Stimulated activated CD4-positive, alpha-beta T cell treated with anti-CD3 and anti-CD28 coated beads, Interleukin-4, amount 100 ng/mL, for 1 hour (primary cell): ENCODE results near the gene HSPB9.

Source experiments
- DNase-seq: peaks from one replicate; pipeline ENCODE4 v3.0.0-alpha.2; 2020

Gene HSPB9

DNA sequence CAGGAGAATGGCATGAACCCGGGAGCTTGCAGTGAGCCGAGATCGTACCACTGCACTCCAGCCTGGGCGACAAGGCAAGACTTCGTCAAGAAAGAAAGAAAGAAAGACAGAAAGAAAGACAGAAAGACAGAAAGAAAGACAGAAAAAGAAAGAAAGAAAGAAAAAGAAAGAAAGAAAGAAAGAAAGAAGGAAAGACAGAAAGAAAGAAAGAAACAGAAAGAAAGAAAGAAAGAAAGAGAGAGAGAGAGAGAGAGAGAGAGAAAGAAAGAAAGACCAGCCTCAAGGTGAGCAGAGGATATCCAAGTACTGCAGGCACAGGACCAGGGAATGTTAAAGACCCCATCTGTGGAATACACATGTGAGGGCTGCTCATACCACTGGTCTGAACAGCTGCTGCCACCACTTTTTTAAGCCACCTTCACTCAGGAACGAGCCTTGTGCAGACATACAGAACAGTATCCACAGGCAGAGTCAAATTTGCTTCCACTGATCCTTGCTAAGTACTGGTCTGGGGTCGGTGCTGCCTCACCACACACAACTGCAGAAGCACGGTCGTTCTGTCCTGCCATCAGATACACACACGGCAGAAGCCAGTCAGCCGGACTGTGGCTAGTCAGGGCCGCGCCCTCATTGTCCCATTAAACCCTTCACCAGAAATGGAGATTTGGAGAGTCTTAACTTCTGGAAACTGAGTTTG lies 24.5 kb downstream of the HSPB9 start:
- no peak for DNase-seq

- DNase-seq = no peak
Observed at GRCh38 chr17:42153919-42154742, 31.5 kb downstream of the HSPB9 start.

- no peak for DNase-seq
Observed at GRCh38 chr17:42155614-42156045, 33.0 kb downstream of the HSPB9 start.

DNA sequence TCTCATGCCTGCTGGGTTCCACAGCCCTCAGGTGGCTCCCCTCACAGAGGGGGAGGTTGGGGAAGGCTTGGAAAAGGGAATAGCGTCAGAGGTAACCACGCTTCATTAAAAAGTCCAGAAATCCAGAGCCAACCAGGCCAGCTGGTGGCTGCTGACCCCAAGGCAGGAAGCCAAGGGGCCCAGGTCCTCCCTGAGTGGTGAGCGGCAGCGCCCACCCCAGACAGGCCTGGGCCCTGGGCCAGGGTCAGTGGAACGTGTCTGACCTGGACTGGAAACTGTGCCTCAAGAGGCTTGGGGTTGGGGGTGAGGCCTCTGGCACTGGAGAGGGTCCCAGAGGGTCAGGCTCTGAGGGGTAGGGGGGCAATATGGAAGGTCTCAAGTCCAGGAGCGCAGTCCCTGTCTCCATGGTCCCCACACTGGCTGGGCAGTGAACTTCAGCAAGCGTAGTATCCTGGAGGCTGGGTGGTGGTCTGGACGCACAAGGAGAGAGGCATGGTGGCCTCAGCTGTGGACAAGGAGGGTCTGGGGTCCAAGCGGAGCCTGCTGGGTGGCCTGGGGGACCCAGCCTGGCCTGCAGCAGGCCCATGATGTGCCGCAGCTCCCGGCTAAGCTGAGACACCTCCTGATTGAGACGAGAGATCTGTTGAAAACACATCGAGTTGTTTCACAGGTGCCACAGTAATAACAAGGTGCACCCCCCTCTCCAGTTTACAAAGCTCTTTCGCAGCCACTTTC lies 37.4 kb downstream of the HSPB9 start:
- DNase-seq = no peak

DNA sequence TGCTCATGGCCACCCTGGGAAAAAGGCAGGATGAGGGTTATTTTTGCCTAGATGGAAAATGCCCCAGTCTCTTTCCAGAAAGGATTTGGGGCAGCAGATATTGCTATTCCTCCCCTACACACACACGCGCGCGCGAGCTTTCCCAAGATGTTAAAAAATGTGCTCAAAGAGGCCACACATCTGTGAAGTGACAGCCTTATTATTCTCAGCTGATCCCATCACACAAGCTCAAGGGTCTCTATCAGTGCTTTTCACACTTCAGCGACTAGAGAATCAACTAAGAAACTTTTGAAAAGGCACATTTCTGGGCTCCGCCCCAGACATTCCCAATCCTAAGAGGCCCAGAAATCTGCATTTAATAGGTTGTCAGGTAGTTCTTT lies 37.9 kb downstream of the HSPB9 start:
- DNase-seq = no peak

GRCh38 chr17:42163113-42163512 lies 40.5 kb downstream of the HSPB9 start:
- DNase-seq = peak; percentile 48

- DNase-seq = no peak
Observed at GRCh38 chr17:42163696-42164407, 41.2 kb downstream of the HSPB9 start.

DNA sequence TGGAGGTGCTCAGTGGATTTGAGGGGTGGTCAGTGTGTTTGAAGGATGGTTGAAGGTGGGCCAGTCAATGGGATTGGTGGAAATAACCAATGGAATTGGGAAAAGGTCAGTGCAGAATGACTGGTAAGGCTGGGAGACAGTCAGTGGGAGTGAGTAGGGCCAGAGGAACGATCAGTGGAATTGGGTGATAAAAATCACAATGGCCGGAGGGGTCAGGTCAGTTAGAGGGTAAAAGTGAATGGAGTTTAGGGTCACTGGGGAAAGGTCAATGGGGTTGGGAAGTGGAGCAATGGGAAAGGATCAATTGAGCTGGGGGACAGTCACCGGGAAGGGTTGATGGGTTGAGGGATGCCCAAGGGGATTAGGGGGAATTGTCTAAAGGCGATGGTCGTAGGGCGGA lies 43.1 kb downstream of the HSPB9 start:
- no peak for DNase-seq

GRCh38 chr17:42166196-42166763 lies 43.7 kb downstream of the HSPB9 start:
- no peak for DNase-seq

GRCh38 chr17:42167807-42168206 lies 45.2 kb downstream of the HSPB9 start:
- no peak for DNase-seq

- DNase-seq = no peak
Observed at GRCh38 chr17:42169351-42169750, 46.7 kb downstream of the HSPB9 start.

GRCh38 chr17:42171831-42172230 lies 49.2 kb downstream of the HSPB9 start:
- DNase-seq = no peak
